SK-N-SH treated with all-trans-retinoic acid at 6 μM for 48 hours (cell line): ENCODE measurements around the gene SLX4IP.

Experiments
- ATAC-seq: fragments of 200-7000 bp; cut with Tn5 transposase; 3 replicates; pipeline ENCODE4 v1.9.1; 2020; ENCODE audit warnings: mild to moderate bottlenecking, moderate library complexity
- ARNTL ChIP-seq: fragments of 450-650 bp; formaldehyde crosslinking; IDR thresholded peaks from 2 replicates; pipeline ENCODE4 v1.5.0; 2020; ENCODE audit warnings: low read depth, mild to moderate bottlenecking, moderate library complexity, borderline replicate concordance
- BACH2 ChIP-seq: fragments of 250-450 bp; sonication (Bioruptor Pico); IDR thresholded peaks from 2 replicates; pipeline ENCODE4 v1.9.0; 2021; ENCODE audit warnings: mild to moderate bottlenecking, borderline replicate concordance
- CSDC2 ChIP-seq: fragments of 250-450 bp; sonication (Bioruptor Pico); IDR thresholded peaks from 2 replicates; pipeline ENCODE4 v1.5.0; 2020; ENCODE audit warnings: mild to moderate bottlenecking, moderate library complexity
- ESRRG ChIP-seq: fragments of 250-450 bp; sonication (Bioruptor Pico); IDR thresholded peaks from 2 replicates; pipeline ENCODE4 v1.6.1; 2021; ENCODE audit warnings: mild to moderate bottlenecking
- GLIS3 ChIP-seq: fragments of 250-450 bp; sonication (Bioruptor Pico); IDR thresholded peaks from 2 replicates; pipeline ENCODE4 v1.5.0; 2020; ENCODE audit warnings: mild to moderate bottlenecking, moderate library complexity
- ISL1 ChIP-seq: fragments of 250-450 bp; sonication (Bioruptor Pico); IDR thresholded peaks from 2 replicates; pipeline ENCODE4 v2.1.2; 2022; ENCODE audit warnings: mild to moderate bottlenecking, moderate library complexity
- OSR1 ChIP-seq: fragments of 250-450 bp; sonication (Bioruptor Pico); IDR thresholded peaks from 2 replicates; pipeline ENCODE4 v1.8.0; 2022; ENCODE audit warnings: moderate library complexity, mild to moderate bottlenecking, inconsistent platforms
- POU6F1 ChIP-seq: fragments of 250-450 bp; sonication (Bioruptor Pico); IDR thresholded peaks from 2 replicates; pipeline ENCODE4 v1.8.0; 2021; ENCODE audit warnings: low read depth, mild to moderate bottlenecking, moderate library complexity, borderline replicate concordance
- PPARA ChIP-seq: fragments of 250-450 bp; sonication (Bioruptor Pico); IDR thresholded peaks from 2 replicates; pipeline ENCODE4 v1.5.0; 2020; ENCODE audit warnings: mild to moderate bottlenecking, borderline replicate concordance
- RARB ChIP-seq: fragments of 250-450 bp; sonication (Bioruptor Pico); IDR thresholded peaks from 2 replicates; pipeline ENCODE4 v1.8.0; 2021; ENCODE audit warnings: mild to moderate bottlenecking, moderate library complexity
- SNAI2 ChIP-seq: fragments of 250-450 bp; sonication (Bioruptor Pico); IDR thresholded peaks from 2 replicates; pipeline ENCODE4 v1.5.0; 2020; ENCODE audit warnings: mild to moderate bottlenecking, moderate library complexity
- TCF4 ChIP-seq: fragments of 250-450 bp; sonication (Bioruptor Pico); IDR thresholded peaks from 2 replicates; pipeline ENCODE4 v1.8.0; 2021; ENCODE audit warnings: mild to moderate bottlenecking, moderate library complexity, borderline replicate concordance
- TOX ChIP-seq: fragments of 250-450 bp; sonication (Bioruptor Pico); IDR thresholded peaks from 2 replicates; pipeline ENCODE4 v1.8.0; 2021; ENCODE audit warnings: mild to moderate bottlenecking, moderate library complexity, borderline replicate concordance
- TSHZ2 ChIP-seq: fragments of 250-450 bp; sonication (Bioruptor Pico); IDR thresholded peaks from 2 replicates; pipeline ENCODE4 v1.5.0; 2020; ENCODE audit warnings: mild to moderate bottlenecking, moderate library complexity
- ZC3H10 ChIP-seq: fragments of 250-450 bp; sonication (Bioruptor Pico); IDR thresholded peaks from 2 replicates; pipeline ENCODE4 v1.5.1; 2021; ENCODE audit warnings: mild to moderate bottlenecking, moderate library complexity
- ZFP3 ChIP-seq: fragments of 250-450 bp; sonication (Bioruptor Pico); IDR thresholded peaks from 2 replicates; pipeline ENCODE4 v1.5.0; 2020; ENCODE audit warnings: mild to moderate bottlenecking, moderate library complexity
- ZNF565 ChIP-seq: fragments of 450-650 bp; formaldehyde crosslinking; conservative IDR thresholded peaks from 2 replicates; pipeline ENCODE4 v1.5.0; 2020; ENCODE audit warnings: low read depth, mild to moderate bottlenecking, moderate library complexity
- ZNF70 ChIP-seq: fragments of 450-650 bp; formaldehyde crosslinking; IDR thresholded peaks from 2 replicates; pipeline ENCODE4 v1.5.0; 2020; ENCODE audit warnings: mild to moderate bottlenecking, moderate library complexity
- ZNF8 ChIP-seq: fragments of 450-650 bp; formaldehyde crosslinking; IDR thresholded peaks from 2 replicates; pipeline ENCODE4 v1.5.0; 2020; ENCODE audit warnings: mild to moderate bottlenecking, moderate library complexity
- TF ChIP-seq, protein P1 (sequence below): fragments of 250-450 bp; sonication (Bioruptor Pico); IDR thresholded peaks from 2 replicates; pipeline ENCODE4 v1.5.1; 2021; ENCODE audit warnings: mild to moderate bottlenecking, moderate library complexity
- TF ChIP-seq, protein P2 (sequence below): fragments of 250-450 bp; sonication (Bioruptor Pico); IDR thresholded peaks from 2 replicates; pipeline ENCODE4 v1.5.1; 2020; ENCODE audit warnings: low read depth, mild to moderate bottlenecking, moderate library complexity
- TF ChIP-seq, protein P3 (sequence below): fragments of 250-450 bp; sonication (Bioruptor Pico); IDR thresholded peaks from 2 replicates; pipeline ENCODE4 v1.8.0; 2020; ENCODE audit warnings: mild to moderate bottlenecking, moderate library complexity, borderline replicate concordance

Gene SLX4IP

GRCh38 chr20:10644458-10645204 lies 209.5 kb downstream of the SLX4IP start (continued):
- TF ChIP-seq, protein P1, sequence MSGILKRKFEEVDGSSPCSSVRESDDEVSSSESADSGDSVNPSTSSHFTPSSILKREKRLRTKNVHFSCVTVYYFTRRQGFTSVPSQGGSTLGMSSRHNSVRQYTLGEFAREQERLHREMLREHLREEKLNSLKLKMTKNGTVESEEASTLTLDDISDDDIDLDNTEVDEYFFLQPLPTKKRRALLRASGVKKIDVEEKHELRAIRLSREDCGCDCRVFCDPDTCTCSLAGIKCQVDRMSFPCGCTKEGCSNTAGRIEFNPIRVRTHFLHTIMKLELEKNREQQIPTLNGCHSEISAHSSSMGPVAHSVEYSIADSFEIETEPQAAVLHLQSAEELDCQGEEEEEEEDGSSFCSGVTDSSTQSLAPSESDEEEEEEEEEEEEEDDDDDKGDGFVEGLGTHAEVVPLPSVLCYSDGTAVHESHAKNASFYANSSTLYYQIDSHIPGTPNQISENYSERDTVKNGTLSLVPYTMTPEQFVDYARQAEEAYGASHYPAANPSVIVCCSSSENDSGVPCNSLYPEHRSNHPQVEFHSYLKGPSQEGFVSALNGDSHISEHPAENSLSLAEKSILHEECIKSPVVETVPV = no peak
- no peak for TF ChIP-seq ISL1 (CRISPR knock-in tag)
- TF ChIP-seq, all 23 proteins: peak for 2

DNA sequence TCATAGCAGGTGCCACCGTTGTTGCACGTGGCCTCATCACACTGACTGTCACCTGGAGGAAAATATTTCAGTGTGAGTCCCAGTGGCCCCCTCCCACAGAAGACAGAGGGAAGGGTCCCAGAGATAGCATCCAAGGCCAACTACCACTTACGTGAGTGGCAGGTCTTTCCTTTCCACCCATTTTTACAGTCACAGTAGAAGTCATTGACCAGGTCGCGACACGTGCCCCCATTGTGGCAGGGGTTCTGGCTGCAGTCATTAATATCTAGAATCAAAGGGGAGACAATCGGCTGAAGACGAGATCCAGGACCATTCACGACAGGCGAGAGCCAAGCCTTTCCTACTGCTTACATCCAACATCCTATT lies 210.1 kb downstream of the SLX4IP start:
- ATAC-seq = no peak
- TF ChIP-seq ZNF565 (CRISPR knock-in tag) (no peak), ZNF70 (CRISPR knock-in tag) (no peak), BACH2 (CRISPR knock-in tag) (no peak), POU6F1 (CRISPR knock-in tag) (no peak), GLIS3 (CRISPR knock-in tag) (no peak), RARB (no peak), ZC3H10 (CRISPR knock-in tag) (no peak), ISL1 (CRISPR knock-in tag) (no peak), PPARA (no peak), SNAI2 (no peak), ARNTL (CRISPR knock-in tag) (no peak), TOX (CRISPR knock-in tag) (no peak), ZNF8 (CRISPR knock-in tag) (no peak)
- TF ChIP-seq, protein P2, sequence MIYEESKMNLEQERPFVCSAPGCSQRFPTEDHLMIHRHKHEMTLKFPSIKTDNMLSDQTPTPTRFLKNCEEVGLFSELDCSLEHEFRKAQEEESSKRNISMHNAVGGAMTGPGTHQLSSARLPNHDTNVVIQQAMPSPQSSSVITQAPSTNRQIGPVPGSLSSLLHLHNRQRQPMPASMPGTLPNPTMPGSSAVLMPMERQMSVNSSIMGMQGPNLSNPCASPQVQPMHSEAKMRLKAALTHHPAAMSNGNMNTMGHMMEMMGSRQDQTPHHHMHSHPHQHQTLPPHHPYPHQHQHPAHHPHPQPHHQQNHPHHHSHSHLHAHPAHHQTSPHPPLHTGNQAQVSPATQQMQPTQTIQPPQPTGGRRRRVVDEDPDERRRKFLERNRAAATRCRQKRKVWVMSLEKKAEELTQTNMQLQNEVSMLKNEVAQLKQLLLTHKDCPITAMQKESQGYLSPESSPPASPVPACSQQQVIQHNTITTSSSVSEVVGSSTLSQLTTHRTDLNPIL (CRISPR knock-in tag) = no peak
- TF ChIP-seq, protein P1 = no peak

DNA sequence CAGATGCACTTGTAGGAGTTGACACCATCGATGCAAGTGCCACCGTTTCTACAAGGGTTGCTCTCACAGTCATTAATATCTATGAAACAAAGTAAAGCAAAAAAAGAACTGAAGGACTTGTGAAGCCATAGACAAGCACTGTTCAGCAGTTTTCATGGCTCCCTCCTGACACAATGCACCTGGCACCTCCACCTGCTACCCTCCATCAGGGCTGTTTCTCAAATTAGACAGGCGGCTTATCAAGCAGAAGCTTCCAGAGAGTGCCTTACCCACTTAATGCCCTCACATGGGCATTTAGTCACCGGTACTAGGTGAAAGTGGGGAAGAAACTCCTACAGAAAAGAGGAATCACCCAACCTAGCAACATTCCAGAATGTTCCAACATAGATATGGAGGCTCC lies 210.9 kb downstream of the SLX4IP start:
- TF ChIP-seq OSR1 (CRISPR knock-in tag) (no peak), ZNF8 (CRISPR knock-in tag) (no peak), ZNF565 (CRISPR knock-in tag) (no peak), ESRRG (CRISPR knock-in tag) (no peak), TSHZ2 (CRISPR knock-in tag) (no peak), ZFP3 (CRISPR knock-in tag) (no peak), CSDC2 (CRISPR knock-in tag) (no peak), ISL1 (CRISPR knock-in tag) (no peak), TCF4 (CRISPR knock-in tag) (no peak), BACH2 (CRISPR knock-in tag) (no peak), TOX (CRISPR knock-in tag) (no peak), ARNTL (CRISPR knock-in tag) (no peak)
- TF ChIP-seq, protein P2 (CRISPR knock-in tag) = no peak
- TF ChIP-seq, protein P3, sequence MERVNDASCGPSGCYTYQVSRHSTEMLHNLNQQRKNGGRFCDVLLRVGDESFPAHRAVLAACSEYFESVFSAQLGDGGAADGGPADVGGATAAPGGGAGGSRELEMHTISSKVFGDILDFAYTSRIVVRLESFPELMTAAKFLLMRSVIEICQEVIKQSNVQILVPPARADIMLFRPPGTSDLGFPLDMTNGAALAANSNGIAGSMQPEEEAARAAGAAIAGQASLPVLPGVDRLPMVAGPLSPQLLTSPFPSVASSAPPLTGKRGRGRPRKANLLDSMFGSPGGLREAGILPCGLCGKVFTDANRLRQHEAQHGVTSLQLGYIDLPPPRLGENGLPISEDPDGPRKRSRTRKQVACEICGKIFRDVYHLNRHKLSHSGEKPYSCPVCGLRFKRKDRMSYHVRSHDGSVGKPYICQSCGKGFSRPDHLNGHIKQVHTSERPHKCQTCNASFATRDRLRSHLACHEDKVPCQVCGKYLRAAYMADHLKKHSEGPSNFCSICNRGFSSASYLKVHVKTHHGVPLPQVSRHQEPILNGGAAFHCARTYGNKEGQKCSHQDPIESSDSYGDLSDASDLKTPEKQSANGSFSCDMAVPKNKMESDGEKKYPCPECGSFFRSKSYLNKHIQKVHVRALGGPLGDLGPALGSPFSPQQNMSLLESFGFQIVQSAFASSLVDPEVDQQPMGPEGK (CRISPR knock-in tag) = no peak
- TF ChIP-seq, all 23 proteins: peak for 0
- ATAC-seq = no peak
